Right forelimb (tissue), 1 donor: ENCODE results near the gene KRTAP1-4.
"Not testable (repeated sequence)": the region's sequence is repeated elsewhere in the genome, so short reads cannot be mapped to it uniquely, and the experiment has no call there.

Source experiments
- DNase-seq: peaks from one replicate; pipeline ENCODE4 v3.0.0-alpha.2; 2018

Gene KRTAP1-4

GRCh38 chr17:41002814-41003213, 27.2 kb downstream of the KRTAP1-4 start:
- DNase-seq = no peak

GRCh38 chr17:41001795-41002194, 28.2 kb downstream of the KRTAP1-4 start:
- no peak for DNase-seq

GRCh38 chr17:40999563-40999962, 30.4 kb downstream of the KRTAP1-4 start, which contains the start of gene KRTAP3-2:
KRTAP3-2 (minus strand) TSS chr17:40999906; CDS start chr17:40999853, 53 bp downstream.
- DNase-seq = not testable (repeated sequence)

GRCh38 chr17:40997361-40997760, 32.6 kb downstream of the KRTAP1-4 start:
- no peak for DNase-seq

- no peak for DNase-seq
These were observed 33.2 kb downstream of the KRTAP1-4 start for GRCh38 chr17:40996829-40997228.

GRCh38 chr17:40995116-40995515, 34.9 kb downstream of the KRTAP1-4 start:
- DNase-seq = no peak

- DNase-seq = no peak
These were observed 36.2 kb downstream of the KRTAP1-4 start, which contains the start of gene KRTAP3-3 for GRCh38 chr17:40993839-40994238. KRTAP3-3 (minus strand) TSS chr17:40994164; CDS start chr17:40994097, 67 bp downstream.

GRCh38 chr17:40993084-40993483, 36.9 kb downstream of the KRTAP1-4 start:
- no peak for DNase-seq

- no peak for DNase-seq
These were observed 37.3 kb downstream of the KRTAP1-4 start for GRCh38 chr17:40992666-40993065.

GRCh38 chr17:40986920-40987319, 43.1 kb downstream of the KRTAP1-4 start:
- no peak for DNase-seq

GRCh38 chr17:40984226-40984625, 45.8 kb downstream of the KRTAP1-4 start, which contains the start of gene KRT40:
KRT40 (minus strand) TSS chr17:40984326; CDS start chr17:40984273, 53 bp downstream.
- DNase-seq = no peak

- no peak for DNase-seq
These were observed 48.9 kb downstream of the KRTAP1-4 start for GRCh38 chr17:40981115-40981514.

- DNase-seq = peak; percentile 69
These were observed 49.4 kb downstream of the KRTAP1-4 start for GRCh38 chr17:40980596-40980995.

- DNase-seq = no peak
These were observed 49.9 kb downstream of the KRTAP1-4 start for GRCh38 chr17:40980117-40980516.
